NCI-H2029 treated with DMSO at 0.1 percent for 48 hours (cell line): ENCODE measurements around the gene MTA3.
"Not testable (repeated sequence)": the region's sequence is repeated elsewhere in the genome, so short reads cannot be mapped to it uniquely, and the experiment has no call there.

Experiments
- DNase-seq: peaks from one replicate; lab custom pipeline; 2025; lab: John Stamatoyannopoulos, UW

MTA3 gene

GRCh38 chr2:42568401-42569115, at the start of gene MTA3:
Gene MTA3, plus strand, starts transcription at chr2:42568632. Its CDS starts 114 bp downstream, at chr2:42568746.
- no peak for DNase-seq

DNA sequence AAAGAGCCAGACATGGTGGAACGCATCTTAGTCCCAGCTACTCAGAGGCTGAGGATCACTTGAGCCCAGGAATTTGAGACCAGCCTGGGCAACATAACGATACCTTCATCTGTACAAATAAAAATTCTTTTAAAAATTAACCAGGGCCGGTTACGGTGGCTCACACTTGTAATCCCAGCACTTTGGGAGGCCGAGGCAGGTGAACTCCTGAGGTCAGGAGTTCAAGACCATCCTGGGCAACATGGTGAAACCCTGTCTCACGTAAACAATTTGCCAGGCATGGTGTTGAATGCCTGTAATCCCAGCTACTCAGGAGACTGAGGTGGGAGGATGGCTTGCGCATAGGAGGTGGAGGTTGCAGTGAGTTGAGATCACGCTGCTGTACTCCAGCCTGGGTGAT, 48.8 kb upstream of the MTA3 start:
- DNase-seq, result no peak

- DNase-seq, result no peak
Measured at GRCh38 chr2:42522035-42522434, 46.4 kb upstream of the MTA3 start.

DNA sequence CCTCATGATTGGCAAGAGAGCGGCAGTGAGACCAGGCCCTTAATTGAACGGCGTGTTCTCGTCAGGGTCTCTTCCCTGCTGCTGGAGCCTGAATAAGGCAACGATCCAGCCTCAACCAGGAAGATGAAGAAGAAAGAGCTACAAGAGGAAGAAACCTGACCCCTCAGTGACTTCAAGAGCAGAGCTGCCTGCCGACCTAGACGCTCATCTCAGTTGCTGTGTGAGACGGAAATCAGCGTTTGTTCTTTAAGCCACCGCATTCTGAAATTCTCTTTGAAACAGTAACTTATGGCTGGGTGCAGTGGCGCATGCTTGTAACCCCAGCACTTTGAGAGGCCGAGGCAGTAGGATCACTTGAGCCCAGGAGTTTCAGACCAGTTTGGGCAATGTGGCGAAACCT, 45.1 kb upstream of the MTA3 start:
- no peak for DNase-seq

- no peak for DNase-seq
Measured at GRCh38 chr2:42532397-42532796, 36.0 kb upstream of the MTA3 start.

GRCh38 chr2:42537493-42537892, 30.9 kb upstream of the MTA3 start:
- DNase-seq, result no peak

DNA sequence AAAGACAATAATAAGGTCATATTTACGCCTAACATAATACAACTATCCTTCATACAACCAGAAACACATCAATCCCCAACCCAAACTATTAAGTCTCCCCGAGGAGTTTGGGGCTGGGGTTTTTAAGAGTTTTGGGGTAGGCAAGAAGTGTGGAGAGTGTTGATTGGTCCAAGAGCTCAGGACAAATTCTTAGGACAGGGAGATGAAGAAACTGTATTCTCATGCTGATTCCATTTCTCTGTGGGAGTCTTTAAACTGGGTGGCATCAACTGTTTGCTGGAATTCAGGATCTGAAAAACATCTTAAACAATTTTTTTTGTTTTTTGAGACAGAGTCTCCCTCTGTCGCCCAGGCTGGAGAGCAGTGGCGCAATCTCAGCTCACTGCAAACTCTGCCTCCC, 25.6 kb upstream of the MTA3 start:
- DNase-seq, result no peak

GRCh38 chr2:42545023-42545721, 23.3 kb upstream of the MTA3 start:
- no peak for DNase-seq

GRCh38 chr2:42545841-42546390, 22.5 kb upstream of the MTA3 start:
- DNase-seq, result no peak

DNA sequence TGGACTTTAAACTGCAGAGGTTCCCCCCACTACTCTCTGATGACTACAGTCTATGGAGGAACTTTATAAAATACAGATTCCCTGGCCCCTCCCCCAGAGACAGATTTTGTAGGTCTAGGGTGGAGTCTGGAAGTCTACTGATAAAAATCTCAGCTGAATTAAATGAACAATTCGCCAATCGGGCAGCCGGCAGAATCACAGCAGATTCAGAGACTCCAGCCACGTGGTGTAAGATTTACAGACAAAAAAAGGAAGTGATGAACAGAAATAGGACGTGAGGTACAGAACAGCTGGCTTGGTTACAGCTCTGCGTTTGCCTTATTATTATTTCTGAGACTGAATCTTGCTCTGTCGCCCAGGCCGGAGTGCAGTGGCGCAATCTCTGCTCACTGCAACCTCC, 21.4 kb upstream of the MTA3 start:
- DNase-seq, result no peak

- DNase-seq, result no peak
Measured at GRCh38 chr2:42547446-42548295, 20.8 kb upstream of the MTA3 start.

GRCh38 chr2:42550870-42551269, 17.6 kb upstream of the MTA3 start:
- DNase-seq, result no peak

GRCh38 chr2:42554392-42554791, 14.0 kb upstream of the MTA3 start:
- no peak for DNase-seq

DNA sequence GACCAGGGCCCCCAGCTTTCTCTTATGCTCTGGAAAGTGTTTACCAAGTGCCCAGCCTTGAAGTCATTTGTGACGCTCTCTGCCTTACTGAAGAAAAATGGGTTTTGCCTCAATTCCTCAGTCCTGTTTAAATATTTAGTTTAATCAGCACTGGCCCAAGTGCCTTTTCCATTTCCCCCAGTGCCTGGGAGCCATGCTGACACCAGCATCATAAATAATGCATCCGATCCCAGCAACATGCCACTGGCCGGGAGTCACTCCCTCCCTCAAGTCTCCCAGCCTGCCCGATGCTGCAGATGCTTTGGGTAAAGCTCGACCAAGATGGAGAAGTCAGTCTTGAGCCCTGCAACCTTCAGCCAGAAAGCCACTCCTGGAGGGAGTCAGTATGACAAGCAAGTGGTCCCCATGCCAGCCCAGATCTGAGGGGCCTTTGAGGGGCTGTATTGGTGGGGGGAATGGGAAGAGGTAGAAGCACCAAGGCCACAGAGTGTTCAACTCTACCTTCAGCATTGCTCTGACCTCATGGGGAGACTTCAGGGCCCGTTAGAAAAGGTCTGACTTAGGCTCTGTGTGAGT, 12.0 kb upstream of the MTA3 start:
- DNase-seq, result no peak

DNA sequence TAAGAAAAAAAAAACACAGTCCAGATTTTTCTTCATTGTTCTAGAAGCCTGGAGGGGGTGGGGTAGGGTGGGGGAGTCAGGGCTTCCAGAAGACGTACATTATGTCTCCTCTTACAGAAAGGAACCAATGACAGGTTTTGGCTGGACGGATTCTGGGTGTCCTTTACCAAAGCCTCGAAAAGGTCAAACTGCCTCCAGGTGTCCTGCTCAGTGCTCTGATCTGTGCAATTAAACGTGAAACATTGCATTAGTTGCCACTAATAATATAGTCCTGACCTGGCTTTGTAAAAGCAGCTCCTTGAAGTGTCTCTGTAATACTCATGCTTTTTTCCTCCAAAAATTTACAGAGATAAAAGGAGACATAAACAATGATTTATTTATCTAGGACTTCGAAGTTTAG, 11.1 kb upstream of the MTA3 start:
- DNase-seq, result no peak

DNA sequence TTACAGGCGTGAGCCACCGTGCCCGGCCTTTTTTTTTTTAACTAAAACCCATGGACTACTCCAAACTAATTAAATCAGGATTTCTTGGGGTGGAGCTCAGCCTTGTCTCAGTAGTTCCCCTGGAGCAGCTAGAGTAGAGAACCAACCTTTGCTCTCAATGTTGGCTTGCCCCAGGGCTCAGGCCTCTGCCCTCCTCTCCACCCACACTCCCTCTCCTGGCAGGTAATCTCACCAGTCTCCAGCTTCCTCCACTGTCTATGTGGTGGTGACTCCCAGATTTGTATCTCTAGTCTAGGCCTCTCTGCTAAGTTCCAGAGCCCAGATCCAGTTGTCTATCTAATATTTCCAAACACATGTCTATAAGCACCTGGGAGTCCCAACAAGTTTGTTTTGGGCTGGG, 9.6 kb upstream of the MTA3 start:
- no peak for DNase-seq

DNA sequence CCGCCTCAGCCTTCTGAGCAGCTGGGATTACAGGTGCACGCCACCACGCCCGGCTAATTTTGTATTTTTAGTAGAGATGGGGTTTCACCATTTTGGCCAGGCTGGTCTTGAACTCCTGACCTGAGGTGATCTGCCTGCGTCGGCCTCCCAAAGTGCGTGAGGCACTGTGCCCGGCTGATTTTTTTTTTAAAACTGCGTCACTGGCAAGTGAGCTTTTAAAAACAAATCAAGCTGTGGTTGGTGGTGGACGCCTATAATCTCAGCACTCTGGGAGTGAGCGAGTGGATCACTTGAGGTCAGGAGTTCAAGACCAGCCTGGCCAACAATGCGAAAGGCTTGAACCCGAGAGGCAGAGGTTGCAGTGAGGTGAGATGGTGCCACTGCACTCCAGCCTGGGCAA, 8.3 kb upstream of the MTA3 start:
- DNase-seq, result not testable (repeated sequence)

DNA sequence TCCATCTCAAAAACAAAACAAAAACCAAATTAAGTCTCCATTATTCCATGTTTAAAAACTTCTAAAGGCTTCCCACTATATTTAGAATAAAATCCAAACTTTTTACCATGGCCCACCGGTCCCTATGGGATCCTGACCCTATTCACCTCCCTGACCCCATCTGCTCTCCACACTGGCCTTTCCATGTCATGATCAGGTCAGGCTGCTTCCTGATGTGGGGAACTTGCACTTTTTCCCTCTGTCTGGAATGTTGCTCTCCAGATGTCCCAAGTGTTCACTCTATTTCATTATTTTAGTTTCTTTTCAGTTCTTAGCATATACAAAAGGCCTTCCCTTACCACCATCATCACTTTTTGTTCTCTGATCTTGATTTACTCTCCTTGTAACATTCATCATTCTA, 7.5 kb upstream of the MTA3 start:
- DNase-seq, result no peak

DNA sequence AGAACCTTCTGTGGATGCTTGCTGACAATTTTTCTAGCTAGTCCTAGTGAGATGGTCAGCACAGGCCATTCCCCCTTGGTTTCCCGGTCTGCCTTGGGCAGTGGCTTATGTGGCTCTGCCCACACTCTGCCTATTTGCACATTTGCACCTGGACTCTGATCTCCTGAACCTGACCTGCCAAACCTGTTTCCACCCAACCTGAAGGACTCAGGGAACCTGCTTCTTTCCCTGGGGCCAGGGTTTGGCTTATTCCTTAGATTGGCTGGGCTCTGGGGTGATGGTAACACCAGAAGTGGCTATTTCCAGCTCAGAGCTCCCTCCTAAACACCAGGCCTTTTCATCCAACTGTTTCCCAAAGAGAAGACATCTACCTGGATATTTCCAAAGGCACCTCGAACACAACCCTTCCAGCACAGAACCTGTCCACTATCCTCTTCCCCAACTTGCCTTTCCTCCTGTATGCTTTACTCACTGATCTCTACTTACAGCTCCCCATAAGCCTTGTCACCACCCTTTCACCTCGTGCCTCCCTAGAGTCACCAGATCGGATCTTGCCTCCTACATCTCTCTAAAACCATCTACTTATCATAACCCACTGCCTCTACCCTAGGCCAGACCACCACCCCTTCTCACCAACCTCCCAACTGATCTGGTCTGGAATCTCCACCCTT, 5.8 kb upstream of the MTA3 start:
- no peak for DNase-seq

DNA sequence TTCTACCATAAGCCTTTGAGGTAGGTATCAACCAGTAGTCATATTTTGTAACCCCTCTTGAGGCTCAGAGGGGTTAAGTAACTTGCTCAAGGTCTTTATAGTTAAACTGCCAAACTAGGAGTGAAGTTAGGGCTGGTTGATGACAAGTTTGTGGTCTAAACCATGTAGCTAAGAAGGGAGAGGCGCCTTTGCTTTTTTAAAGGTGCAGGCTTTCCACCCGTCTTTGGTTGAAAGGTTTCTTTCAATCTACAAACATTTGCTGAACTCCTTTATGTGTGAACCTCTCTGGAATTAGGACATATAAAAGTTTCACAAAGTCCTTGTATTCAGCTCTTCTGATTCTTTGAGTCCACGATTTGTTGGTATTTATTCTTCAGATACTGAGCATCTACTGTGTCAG, 2.4 kb upstream of the MTA3 start:
- no peak for DNase-seq

DNA sequence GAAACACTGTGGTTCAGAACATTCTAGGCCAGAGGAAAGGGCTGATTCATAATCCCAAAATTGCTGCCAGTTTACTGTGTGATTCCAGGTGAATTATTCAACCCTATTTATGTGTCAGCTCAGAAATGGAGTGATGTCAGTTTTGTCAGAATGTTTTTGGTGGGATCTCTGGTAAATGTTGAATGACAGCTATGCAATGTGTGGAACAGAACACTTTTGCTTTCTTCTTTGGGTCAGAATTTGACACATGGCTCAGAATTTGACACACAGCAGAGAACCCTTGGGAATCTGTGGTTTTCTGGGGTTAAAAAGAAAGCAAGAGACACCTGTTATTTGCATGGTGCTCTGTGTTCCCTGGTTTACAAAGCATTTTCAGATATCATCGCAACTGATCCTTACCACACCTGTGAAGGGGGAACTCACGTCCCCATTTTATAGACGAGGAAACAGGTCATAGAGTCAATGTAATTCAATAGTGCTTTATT, 1.6 kb upstream of the MTA3 start:
- DNase-seq, result no peak

GRCh38 chr2:42567364-42567763, 1.1 kb upstream of the MTA3 start:
- no peak for DNase-seq
